AG04449 (cell line): ENCODE measurements around the gene PF4V1.
A peak's percentile ranks its signal among the peaks of the same experiment; 100 is the strongest.

ENCODE experiments used
- CTCF ChIA-PET: fragments of 350-600 bp; formaldehyde crosslinking; extraction: SDS; loops from one replicate; lab custom pipeline; 2021; ENCODE audit warnings: antibody characterized with exemption; lab: Yijun Ruan, JAX
- POLR2A ChIA-PET: fragments of 400-600, 350-600 bp; formaldehyde crosslinking; extraction: SDS; loops from one replicate; lab custom pipeline; 2020; ENCODE audit warnings: antibody characterized with exemption, inconsistent platforms; lab: Yijun Ruan, JAX
- DNase-seq: peaks from one replicate; pipeline ENCODE4 v3.0.0-alpha.2; 2010; ENCODE audit warnings: low read depth, low spot score
- H3K4me3 ChIP-seq: 2 replicates; pipeline ENCODE4 v1.5.1; 2011; ENCODE audit warnings: low read depth, mild to moderate bottlenecking, control low read depth, low read length
- TF ChIP-seq, protein P1 (sequence below): IDR thresholded peaks from one replicate; pipeline ENCODE4 v1.5.1; 2011; ENCODE audit warnings: mild to moderate bottlenecking, moderate library complexity, low read length, control low read depth, inconsistent platforms; ENCODE audit not compliant: insufficient read depth; ENCODE audit errors: missing control alignments

PF4V1 gene

DNA sequence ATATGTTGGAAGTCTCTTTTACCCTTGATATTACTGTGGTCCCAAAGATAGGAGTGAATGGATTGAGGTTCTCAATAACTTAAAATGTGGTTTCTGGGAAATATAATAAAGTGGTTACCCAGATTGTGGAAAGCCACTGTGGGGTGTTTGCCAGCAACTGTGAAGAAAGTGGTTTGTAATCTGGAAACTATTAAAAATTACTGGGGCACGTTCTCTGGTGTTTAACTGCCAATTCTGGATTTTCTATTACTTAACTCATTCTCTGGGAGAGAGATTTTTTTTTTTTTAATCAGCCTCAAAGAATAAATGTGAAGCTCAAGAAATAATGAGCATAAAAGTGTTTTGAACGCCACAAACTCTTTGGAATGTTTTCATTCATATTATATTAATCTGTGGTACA lies 21.5 kb upstream of the PF4V1 start:
- TF ChIP-seq, protein P1, sequence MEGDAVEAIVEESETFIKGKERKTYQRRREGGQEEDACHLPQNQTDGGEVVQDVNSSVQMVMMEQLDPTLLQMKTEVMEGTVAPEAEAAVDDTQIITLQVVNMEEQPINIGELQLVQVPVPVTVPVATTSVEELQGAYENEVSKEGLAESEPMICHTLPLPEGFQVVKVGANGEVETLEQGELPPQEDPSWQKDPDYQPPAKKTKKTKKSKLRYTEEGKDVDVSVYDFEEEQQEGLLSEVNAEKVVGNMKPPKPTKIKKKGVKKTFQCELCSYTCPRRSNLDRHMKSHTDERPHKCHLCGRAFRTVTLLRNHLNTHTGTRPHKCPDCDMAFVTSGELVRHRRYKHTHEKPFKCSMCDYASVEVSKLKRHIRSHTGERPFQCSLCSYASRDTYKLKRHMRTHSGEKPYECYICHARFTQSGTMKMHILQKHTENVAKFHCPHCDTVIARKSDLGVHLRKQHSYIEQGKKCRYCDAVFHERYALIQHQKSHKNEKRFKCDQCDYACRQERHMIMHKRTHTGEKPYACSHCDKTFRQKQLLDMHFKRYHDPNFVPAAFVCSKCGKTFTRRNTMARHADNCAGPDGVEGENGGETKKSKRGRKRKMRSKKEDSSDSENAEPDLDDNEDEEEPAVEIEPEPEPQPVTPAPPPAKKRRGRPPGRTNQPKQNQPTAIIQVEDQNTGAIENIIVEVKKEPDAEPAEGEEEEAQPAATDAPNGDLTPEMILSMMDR = no peak
- ChIA-PET POLR2A (no interaction called here), CTCF (interaction anchor here (1.0 kb wide), 1 partner anchor 170 kb away, joined by 4 read pairs; no protein-coding TSS in a partner anchor)
- no peak for DNase-seq
- no peak overlapping the region for H3K4me3 ChIP-seq

DNA sequence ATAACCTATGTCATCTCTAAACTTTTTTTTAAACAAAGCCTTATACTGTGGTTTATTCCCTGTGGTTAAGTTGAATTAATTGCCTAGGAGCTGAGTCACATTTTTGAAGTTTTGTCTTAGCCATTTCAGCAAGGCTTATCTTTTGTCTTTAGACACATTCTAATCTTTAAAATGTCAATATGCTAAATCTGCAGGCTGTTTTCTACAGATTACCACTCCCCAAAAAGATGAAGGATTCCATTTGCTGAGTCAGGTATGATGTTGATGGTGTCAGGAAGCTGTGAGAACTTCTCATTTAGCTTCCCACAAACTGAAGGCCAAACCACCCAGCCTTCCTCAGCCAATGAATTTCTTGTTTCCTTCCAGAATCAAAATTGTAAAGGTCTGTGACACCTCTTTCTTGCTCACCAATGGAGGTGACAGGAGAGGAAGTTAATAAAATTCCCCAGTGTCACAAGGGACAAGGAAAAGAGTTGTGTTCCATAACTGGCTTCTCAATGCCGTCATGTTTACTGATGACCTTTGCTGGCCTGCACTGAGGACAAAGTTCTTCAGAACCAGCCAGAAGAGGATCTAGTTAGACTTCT lies 20.4 kb upstream of the PF4V1 start:
- TF ChIP-seq, protein P1 = no peak
- POLR2A ChIA-PET = no interaction called here
- no peak overlapping the region for H3K4me3 ChIP-seq
- CTCF ChIA-PET = interaction anchor here (1.0 kb wide), 1 partner anchor 10 kb away, joined by 3 read pairs; no protein-coding TSS in a partner anchor
- no peak for DNase-seq

DNA sequence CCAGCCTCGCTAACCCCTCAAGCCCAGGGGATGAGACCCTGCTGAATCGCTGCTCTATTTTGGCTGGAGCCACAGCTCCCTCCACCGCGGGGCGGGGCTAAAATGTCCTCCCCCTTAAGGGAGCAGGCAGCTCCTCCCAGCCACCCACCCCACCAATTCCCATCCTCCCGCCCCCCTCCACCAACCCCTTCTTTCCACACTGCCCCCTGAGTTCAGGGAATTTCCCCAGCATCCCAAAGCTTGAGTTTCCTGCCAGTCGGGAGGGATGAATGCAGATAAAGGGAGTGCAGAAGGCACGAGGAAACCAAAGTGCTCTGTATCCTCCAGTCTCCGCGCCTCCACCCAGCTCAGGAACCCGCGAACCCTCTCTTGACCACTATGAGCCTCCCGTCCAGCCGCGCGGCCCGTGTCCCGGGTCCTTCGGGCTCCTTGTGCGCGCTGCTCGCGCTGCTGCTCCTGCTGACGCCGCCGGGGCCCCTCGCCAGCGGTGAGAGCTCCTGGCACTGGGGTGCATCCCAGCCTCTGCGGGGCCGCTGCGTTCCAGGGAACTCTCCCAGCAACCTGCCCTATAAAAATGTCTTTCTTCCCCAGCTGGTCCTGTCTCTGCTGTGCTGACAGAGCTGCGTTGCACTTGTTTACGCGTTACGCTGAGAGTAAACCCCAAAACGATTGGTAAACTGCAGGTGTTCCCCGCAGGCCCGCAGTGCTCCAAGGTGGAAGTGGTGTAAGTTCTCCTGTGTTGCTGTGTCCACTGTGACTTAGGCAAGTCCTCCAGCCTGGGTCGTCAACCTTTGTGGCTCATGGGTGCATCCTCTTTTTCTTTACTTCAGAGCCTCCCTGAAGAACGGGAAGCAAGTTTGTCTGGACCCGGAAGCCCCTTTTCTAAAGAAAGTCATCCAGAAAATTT lies 16.5 kb upstream of the PF4V1 start, which contains the start of gene CXCL6:
TSS of gene CXCL6 (plus strand) at position 306 of the 907 bp plus-strand sequence. CDS start at position 379, 73 bp downstream.
- peak within 1 kb of the TSS; percentile 46 for H3K4me3 ChIP-seq
- CTCF ChIA-PET = interaction anchor here (1.3 to 2.0 kb wide), 2 partner anchors 14 to 174 kb away, joined by 3 to 6 read pairs; no protein-coding TSS in a partner anchor

DNA sequence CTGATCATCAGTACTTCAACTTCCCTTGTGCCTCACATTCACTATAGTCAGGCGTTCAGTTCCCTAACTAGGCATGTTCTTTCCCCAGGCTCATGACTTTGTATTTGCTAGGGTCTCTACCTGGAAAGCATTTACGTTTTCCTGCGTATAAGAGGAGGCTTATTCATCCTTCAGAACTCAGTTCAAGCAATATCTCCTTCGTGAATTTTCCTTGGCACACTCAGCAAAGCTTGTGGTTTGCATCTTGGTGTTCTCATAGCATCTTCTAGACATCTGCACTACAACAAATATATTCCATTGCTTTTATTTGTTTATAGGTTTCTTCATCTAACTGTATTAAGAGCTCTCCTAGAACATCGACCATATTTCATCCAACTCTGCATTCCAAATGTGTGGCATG lies 14.0 kb upstream of the PF4V1 start:
- ChIA-PET POLR2A (no interaction called here), CTCF (no interaction called here)
- no peak overlapping the region for H3K4me3 ChIP-seq
- TF ChIP-seq, protein P1 = no peak
- DNase-seq = no peak

More for the DNA sequence above, 16.5 kb upstream of the PF4V1 start, which contains the start of gene CXCL6:
- TF ChIP-seq, protein P1 = no peak
- no peak for DNase-seq
- POLR2A ChIA-PET = no interaction called here

DNA sequence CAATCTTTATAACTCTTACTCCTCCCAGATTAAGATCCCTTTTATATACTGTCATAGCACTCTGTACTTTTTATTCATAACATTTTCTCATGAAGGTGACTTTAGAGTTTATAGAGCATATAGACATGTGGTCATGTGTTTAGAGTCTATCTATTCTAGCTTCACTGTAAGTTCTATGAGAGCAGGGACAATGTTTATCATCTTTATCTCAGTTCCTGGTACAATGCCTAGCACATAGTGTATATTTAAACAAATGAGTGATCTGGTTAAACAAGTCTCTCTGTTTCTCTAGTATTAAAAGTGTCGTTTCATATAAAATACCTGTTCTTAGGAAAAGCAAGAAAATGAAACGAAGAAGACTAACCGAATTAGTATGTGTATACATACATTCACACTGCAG lies 13.4 kb upstream of the PF4V1 start:
- CTCF ChIA-PET = no interaction called here
- TF ChIP-seq, protein P1 = no peak
- no peak overlapping the region for H3K4me3 ChIP-seq

More for the DNA sequence above, 13.4 kb upstream of the PF4V1 start:
- POLR2A ChIA-PET = no interaction called here
- DNase-seq = no peak
